ENCODE data around the gene PLCD3. TPM values are rescaled to one million over a fixed set of nuclear protein-coding genes. Genes with fewer than 3 reads are reported as not detected.

The PLCD3 gene
- total and polyA plus RNA-seq, 10 of the 15 experiments (the other 5 are each of a cell fraction or from before 2014, with no cell fraction given) = 0.02 to 1.6 (median 0.44) TPM

DNA sequence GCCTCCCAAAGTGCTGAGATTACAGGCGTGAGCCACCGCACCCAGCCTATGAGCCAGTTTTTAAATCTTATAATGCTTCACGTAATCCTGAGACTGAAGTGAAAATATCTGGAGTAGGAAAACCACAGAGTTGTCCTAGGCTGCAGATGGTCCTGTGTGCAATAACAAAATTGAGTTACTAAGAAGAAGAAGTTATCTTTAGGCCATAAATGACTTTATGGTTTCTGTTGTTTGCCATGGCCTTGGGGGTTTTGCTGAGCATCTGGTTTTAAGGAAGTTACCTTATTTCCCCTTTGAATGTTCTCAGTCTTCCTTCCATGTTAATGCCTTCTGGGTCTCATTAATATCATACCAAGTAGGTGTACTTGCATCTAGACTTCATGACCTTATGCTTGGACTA, 54.7 kb downstream of the PLCD3 start:
- POLR2A ChIA-PET = no interaction called here
- SMC1A ChIA-PET (ENCODE audit: uncharacterized antibody, unreplicated experiment) = interaction anchor here (0.9 to 2.1 kb wide), 3 partner anchors 10 to 39 kb away, joined by 3 to 10 read pairs (median 4); no protein-coding TSS in a partner anchor
- no peak overlapping the region for H3K4me3 ChIP-seq
- in situ Hi-C loops (cut with MboI) (no loop called here), intact Hi-C loops (cut with micrococcal nuclease; ENCODE audit: unreplicated experiment) (no loop called here)
- H3K9me3 ChIP-seq (replicated peaks; ENCODE audit: control insufficient read depth, insufficient read depth, low read length) = no peaks in the 10 kb centered on the region
- RAD21 ChIA-PET (ENCODE audit: unreplicated experiment) = no interaction called here
- H2AFZ ChIP-seq (ENCODE audit: control insufficient read depth, low read depth, low read length) = no peak overlapping the region
- H3K9ac ChIP-seq (ENCODE audit: control insufficient read depth, insufficient read depth, low read length) = no peak overlapping the region
- WGBS (ENCODE audit: insufficient coverage, insufficient replicate concordance, low lambda C conversion rate, missing lambda C conversion rate) = 11% methylated on average over 3 of the region's 3 CpGs
- peak overlapping the region; percentile 53 for H3K27ac ChIP-seq (ENCODE audit: control insufficient read depth, insufficient read depth)
- H3K36me3 ChIP-seq (ENCODE audit: control insufficient read depth in 2 of 2, insufficient read depth in 2 of 2, low read length in 1 of 2) = peaks cover 18 to 21% of the 10 kb centered on the region in 2 experiments
- CTCF ChIA-PET = interaction anchor here (1.3 to 1.6 kb wide), 2 partner anchors 21 to 157 kb away, joined by 6 read pairs; no protein-coding TSS in a partner anchor
- BruUV-seq (replicated peaks) = no TSS peak
- H3K27me3 ChIP-seq (replicated peaks in 1 of 2; ENCODE audit: control insufficient read depth in 2 of 2, insufficient read depth in 2 of 2, low read length in 1 of 2) = no peaks in the 10 kb centered on the region
- no peak overlapping the region for H3K4me2 ChIP-seq (ENCODE audit: control insufficient read depth, insufficient read depth)
- H3K79me2 ChIP-seq (ENCODE audit: control insufficient read depth, insufficient read depth, low read length) = peaks cover 46% of the 10 kb centered on the region
- ATAC-seq (peak; percentile 68), FAIRE-seq (peak; percentile 61), DNase-seq (ENCODE audit: low read depth, low spot score) (peak; percentile 41)
- no peaks in the 10 kb centered on the region for H4K20me1 ChIP-seq (ENCODE audit: control insufficient read depth, insufficient read depth)
- H3K4me1 ChIP-seq (ENCODE audit: control insufficient read depth, insufficient read depth, low read length) = peaks cover 19% of the 10 kb centered on the region
- TF ChIP-seq, protein P1, sequence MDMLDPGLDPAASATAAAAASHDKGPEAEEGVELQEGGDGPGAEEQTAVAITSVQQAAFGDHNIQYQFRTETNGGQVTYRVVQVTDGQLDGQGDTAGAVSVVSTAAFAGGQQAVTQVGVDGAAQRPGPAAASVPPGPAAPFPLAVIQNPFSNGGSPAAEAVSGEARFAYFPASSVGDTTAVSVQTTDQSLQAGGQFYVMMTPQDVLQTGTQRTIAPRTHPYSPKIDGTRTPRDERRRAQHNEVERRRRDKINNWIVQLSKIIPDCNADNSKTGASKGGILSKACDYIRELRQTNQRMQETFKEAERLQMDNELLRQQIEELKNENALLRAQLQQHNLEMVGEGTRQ (IDR thresholded peaks at IDR 0.05; ENCODE audit: borderline replicate concordance, low read depth, low read length) = no peak
- TF ChIP-seq IRF4 (IDR thresholded peaks at IDR 0.05; ENCODE audit: low read depth, low read length) (peak; percentile 28; the same call in 1 of the 2 replicates), ESRRA (IDR thresholded peaks at IDR 0.05; ENCODE audit: low read length) (no peak), NR2C1 (IDR thresholded peaks at IDR 0.05) (no peak), CEBPB (IDR thresholded peaks at IDR 0.05; ENCODE audit: borderline replicate concordance in 1 of 2, low read depth in 2 of 2, low read length in 2 of 2) (no peak), KDM1A (IDR thresholded peaks at IDR 0.05; ENCODE audit: borderline replicate concordance) (no peak), ASH2L (IDR thresholded peaks at IDR 0.05; ENCODE audit: borderline replicate concordance, low read depth) (no peak), ETV6 (conservative IDR thresholded peaks at IDR 0.05 in 1 of 2, IDR thresholded peaks at IDR 0.05 in 1 of 2; ENCODE audit: borderline replicate concordance in 1 of 2, low read depth in 1 of 2) (peak in 1 of 2 experiments; percentile 71; a peak in 1 of 4 replicates), BCL11A (IDR thresholded peaks at IDR 0.05; ENCODE audit: low read depth, low read length) (0 out of 2 replicates have a peak, but pooled peaks have one; percentile 25), STAT3 (IDR thresholded peaks at IDR 0.05; ENCODE audit: low read depth, low read length) (no peak), RUNX3 (IDR thresholded peaks at IDR 0.05; ENCODE audit: low read length) (peak; percentile 91), CREB1 (IDR thresholded peaks at IDR 0.05; ENCODE audit: low read depth) (0 out of 2 replicates have a peak, but pooled peaks have one; percentile 15), WRNIP1 (IDR thresholded peaks at IDR 0.05; ENCODE audit: borderline replicate concordance, low read depth, low read length) (no peak), CBFB (IDR thresholded peaks at IDR 0.05; ENCODE audit: low read depth) (0 out of 2 replicates have a peak, but pooled peaks have one; percentile 49), NFIC (IDR thresholded peaks at IDR 0.05; ENCODE audit: low read depth, low read length) (peak; percentile 82), TCF12 (IDR thresholded peaks at IDR 0.05; ENCODE audit: low read depth, low read length) (peak; percentile 53; the same call in 1 of the 2 replicates), PAX8 (IDR thresholded peaks at IDR 0.05) (no peak), JUNB (IDR thresholded peaks at IDR 0.05) (peak; percentile 82), GABPA (IDR thresholded peaks at IDR 0.05; ENCODE audit: low read depth) (0 out of 2 replicates have a peak, but pooled peaks have one; percentile 25), IKZF2 (IDR thresholded peaks at IDR 0.05) (peak; percentile 42 to 49; a peak in 2 of 4 replicates), RFX5 (IDR thresholded peaks at IDR 0.05; ENCODE audit: low read depth, low read length) (no peak)
- TF ChIP-seq, protein P2, sequence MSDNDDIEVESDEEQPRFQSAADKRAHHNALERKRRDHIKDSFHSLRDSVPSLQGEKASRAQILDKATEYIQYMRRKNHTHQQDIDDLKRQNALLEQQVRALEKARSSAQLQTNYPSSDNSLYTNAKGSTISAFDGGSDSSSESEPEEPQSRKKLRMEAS (IDR thresholded peaks at IDR 0.05; ENCODE audit: low read depth, low read length) = no peak
- TF ChIP-seq, protein P3, sequence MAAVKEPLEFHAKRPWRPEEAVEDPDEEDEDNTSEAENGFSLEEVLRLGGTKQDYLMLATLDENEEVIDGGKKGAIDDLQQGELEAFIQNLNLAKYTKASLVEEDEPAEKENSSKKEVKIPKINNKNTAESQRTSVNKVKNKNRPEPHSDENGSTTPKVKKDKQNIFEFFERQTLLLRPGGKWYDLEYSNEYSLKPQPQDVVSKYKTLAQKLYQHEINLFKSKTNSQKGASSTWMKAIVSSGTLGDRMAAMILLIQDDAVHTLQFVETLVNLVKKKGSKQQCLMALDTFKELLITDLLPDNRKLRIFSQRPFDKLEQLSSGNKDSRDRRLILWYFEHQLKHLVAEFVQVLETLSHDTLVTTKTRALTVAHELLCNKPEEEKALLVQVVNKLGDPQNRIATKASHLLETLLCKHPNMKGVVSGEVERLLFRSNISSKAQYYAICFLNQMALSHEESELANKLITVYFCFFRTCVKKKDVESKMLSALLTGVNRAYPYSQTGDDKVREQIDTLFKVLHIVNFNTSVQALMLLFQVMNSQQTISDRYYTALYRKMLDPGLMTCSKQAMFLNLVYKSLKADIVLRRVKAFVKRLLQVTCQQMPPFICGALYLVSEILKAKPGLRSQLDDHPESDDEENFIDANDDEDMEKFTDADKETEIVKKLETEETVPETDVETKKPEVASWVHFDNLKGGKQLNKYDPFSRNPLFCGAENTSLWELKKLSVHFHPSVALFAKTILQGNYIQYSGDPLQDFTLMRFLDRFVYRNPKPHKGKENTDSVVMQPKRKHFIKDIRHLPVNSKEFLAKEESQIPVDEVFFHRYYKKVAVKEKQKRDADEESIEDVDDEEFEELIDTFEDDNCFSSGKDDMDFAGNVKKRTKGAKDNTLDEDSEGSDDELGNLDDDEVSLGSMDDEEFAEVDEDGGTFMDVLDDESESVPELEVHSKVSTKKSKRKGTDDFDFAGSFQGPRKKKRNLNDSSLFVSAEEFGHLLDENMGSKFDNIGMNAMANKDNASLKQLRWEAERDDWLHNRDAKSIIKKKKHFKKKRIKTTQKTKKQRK (IDR thresholded peaks at IDR 0.05; ENCODE audit: low read depth, low read length) = no peak
